ENCODE measurements around the gene CTBP1.
"Not testable (repeated sequence)": the region's sequence is repeated elsewhere in the genome, so short reads cannot be mapped to it uniquely, and the experiment has no call there.

CTBP1 gene

GRCh38 chr4:1237261-1237660 is 11.7 kb downstream of the CTBP1 start:
- not testable (repeated sequence) for DNase-seq

DNA sequence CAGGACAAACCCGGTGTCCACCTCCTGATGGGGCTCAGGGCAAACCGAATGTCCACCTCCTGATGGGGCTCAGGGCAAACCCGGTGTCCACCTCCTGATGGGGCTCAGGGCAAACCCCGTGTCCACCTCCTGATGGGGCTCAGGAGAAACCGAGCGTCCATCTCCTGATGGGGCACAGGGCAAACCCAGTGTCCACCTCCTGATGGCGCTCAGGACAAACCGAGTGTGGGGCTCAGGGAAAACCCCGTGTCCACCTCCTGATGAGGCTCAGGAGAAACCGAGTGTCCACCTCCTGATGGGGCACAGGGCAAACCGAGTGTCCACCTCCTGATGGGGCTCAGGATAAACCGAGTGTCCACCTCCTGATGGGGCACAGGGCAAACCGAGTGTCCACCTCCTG is 12.1 kb downstream of the CTBP1 start:
- not testable (repeated sequence) for DNase-seq

GRCh38 chr4:1236103-1236641 is 12.8 kb downstream of the CTBP1 start:
- DNase-seq = no peak

DNA sequence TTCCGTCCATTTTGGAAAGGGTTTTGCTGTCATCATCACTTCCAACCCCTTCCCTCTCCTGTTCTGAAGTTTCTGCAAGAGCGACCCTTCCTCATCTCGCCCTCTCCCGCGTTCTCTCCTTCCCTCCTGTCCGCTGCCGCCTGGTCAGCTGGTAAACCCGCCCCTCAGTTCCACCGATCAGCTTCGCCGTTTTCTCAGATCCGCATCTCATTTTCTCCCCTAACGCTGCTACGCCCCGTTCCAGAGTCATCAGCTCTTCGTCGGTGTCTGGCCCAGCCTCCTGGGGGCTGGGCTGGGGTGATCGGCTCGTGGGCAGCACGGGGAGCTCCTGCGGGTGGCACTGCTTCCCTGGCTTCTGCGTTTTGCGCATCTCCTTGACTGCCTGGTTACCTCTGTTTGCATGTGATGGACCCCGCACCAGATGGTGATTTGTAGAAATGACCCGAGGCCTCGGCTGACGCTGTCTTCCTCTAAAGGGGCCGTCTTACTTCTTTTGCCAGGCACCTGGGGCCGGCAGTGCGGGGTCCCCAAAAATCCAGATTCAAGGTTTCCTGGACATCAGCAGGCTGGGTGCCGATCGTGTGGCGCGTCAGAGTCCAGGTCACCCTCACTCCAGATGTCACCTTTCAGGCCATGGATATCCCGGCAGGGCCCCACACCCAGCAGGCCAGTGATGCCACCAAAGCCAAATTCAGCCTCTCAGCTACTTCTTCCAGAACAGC is 13.4 kb downstream of the CTBP1 start:
- DNase-seq = no peak

DNA sequence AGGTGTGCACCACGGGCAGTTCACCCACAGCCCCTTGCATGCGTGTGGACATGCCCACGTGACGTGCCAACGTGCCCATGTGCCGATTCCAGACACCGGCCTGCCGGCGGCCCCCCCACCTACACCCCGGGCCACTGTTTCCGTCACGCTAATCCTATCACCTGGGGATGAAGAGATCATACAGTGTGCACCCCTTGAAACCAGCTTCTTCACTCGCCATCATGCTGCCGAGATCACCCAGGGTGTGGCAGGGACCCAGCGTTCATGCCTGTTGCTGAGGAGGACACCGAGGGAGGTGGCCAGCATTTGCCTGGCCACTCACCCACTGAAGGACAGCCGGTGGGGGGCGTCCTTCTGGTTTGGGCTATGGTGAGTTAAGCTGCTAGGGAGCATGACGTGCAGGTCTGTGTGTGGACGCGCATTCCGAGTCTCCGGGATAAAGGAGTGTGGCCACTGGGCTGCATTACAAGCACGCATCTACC is 14.1 kb downstream of the CTBP1 start:
- no peak for DNase-seq

DNA sequence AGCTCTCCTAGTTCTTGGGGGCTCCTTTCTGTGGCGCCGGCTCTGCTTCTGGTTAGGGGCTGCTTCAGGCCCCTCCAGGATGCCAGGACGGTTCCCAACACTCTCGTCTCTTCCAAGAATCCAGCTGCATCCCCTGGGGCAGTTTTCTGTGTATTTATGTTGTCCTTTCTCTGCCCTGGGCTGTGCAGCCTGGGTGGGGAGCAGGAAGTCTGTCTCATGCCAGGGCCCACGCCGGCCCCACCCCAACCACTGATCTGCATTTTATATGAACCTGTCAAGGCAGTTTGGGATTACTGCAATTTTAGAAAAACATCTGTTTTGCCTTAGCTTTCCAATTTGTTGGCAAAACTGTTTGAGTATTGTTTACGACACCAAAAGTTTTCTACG is 14.6 kb downstream of the CTBP1 start:
- no peak for DNase-seq

DNA sequence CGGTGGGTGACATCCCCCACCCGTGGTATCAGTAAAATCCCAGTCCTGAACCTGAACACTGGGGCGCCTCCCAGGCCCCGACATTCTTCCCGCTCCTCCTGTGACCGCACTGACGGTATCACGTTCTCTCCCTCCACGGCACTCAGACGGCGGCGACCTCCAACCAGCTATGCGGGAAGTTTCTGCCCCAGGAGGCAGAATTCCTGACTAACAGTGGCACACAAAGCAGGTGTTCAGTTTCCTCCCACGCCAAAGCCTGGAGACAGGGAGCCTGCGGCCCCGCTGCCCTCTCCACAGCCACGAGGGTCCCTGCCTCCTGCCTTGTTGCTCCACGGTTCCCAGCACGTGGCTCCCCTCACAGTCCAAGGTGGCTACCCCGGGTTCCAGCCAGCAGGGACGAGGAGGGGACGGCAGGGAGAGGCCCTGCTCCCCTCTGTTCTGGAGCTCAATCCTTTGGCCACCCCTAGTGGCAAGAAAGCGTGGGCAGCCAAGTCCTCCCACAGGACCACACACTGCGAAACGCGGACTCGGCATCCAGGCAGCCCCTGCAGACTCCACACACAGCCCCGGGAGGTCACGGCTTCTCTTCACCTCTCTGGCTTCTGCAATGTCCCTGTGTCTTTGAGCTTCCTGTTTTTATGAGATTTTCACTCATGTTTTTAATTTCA is 15.2 kb downstream of the CTBP1 start:
- DNase-seq = no peak

- DNase-seq = no peak
Measured at GRCh38 chr4:1232661-1233621, 16.0 kb downstream of the CTBP1 start.

DNA sequence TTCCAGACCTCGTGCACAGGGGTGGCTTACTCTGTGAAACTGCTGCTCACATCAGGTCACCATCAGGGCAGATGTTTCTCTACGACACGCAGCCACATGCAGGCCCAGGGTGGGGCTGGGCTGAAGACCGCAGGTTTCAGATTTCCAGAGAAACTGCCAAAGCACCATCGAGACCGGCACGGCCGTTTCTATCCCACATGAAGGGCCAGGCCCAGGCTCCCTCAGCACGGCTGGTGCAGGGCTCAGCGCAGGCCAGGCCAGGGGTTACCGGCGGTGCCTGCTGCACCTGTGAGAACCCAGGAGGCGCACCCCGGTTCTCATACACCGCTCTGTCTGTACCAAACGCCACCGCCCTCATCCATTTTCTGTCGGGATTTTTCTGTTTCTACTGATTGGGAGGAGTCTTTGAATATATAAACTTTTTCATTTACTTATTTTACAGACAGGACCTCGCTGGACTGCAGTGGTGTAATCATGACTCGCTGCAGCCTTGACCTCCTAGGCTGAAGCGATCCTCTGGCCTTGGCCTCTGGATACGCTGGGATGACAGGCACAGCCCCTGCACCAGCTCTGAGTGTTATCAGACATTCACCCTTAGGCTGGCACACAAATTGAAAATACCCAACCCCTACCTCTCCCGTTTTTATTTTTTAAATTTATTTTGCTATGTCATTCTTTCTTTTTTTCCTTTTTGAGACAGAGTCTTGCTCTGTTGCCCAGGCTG is 17.1 kb downstream of the CTBP1 start:
- no peak for DNase-seq

DNA sequence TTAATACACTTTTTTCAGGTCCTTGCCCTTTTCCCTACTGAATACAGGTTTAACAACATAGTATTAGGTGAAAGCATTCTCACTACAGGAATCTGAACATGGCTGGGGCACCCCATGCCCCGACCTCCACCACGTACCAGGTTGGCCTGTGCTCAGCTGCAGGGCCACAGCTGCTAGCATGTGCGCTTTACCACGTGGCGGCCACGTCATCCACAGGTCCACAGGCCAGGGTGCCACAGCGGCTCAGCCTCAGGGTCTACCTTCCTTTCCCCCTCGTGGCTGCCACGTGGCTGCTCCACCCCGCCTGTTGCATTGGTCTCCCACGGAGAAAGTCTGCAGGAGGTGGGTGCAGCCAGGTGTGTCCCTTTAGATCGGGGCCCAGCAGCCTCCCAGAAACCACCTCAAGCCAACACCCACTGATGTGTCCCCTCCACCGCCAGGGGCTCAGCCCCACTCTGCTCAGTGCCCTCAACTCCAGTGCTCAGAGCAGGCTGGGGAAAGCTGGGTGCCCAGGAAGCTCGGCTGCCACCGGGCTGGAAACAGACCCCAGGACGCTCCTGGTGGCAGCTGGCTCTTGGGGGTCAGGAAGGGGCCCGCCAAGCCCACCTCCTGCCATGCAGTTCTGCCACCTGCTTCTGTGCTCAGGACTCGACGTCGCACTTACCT is 17.8 kb downstream of the CTBP1 start:
- DNase-seq = no peak

DNA sequence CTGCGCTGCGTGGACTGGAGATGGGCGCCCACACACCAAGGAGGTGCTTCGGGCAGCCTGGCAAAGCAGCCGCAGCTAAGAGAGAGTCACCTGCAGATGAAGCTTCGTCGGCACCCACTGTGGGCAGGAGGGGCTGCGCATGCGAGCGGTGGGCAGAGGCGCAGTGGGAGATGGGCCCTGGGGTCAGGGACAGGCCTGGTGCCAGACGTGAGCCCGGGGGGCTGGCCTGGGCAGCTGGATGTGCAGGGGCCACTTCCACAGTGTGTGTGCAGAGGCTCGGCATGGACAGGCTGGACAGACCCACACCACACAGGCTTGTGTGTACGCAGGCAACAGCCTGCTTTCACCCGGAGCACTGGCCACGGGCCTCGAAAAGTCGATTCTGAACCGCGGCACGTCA is 18.6 kb downstream of the CTBP1 start:
- DNase-seq = no peak

GRCh38 chr4:1229117-1229849 is 19.6 kb downstream of the CTBP1 start:
- no peak for DNase-seq

- no peak for DNase-seq
Measured at GRCh38 chr4:1227816-1228215, 21.1 kb downstream of the CTBP1 start.

- no peak for DNase-seq
Measured at GRCh38 chr4:1226598-1226997, 22.3 kb downstream of the CTBP1 start.

- no peak for DNase-seq
Measured at GRCh38 chr4:1226144-1226481, 22.8 kb downstream of the CTBP1 start.

DNA sequence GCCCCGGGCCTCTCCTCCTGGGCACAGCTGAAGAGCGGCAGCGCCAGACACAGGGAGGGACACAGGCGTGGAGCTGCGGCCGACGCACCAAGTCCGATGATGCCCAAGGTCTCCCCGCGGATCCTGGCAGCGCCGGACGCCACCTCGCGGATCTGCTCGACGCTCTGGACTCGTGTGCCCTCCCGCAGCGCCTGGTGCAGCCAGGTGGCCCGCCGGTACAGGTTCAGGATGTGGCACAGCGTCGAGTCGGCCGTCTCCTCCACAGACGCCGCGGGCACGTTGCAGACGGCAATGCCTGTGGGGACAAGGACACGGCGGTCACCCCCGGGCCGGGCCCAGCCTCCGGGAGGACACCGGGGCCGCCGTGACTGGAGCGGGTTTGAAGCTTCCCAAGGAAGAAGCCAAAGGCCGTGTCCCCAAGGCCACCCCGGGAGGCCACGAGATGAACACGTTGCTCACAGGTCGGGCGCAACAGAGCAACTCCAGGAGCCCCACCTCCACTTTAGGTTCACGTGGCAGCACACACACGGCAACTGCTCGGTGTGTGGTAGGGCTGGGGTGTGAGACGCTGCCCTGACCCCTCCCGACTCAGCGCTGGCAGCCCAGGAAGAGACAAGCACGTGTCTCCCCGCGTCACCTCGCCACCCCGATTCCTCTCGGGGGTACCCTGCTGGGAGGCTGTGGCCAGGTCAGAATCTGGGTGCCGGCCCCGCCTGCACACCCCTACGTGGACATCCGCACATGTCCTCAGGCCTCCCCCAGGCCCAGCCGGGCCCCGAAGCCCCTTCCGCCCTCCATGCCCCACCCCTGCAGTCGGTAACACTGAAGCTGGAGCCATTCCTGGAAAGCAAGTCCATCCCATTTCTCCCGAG is 23.4 kb downstream of the CTBP1 start:
- no peak for DNase-seq

GRCh38 chr4:1223841-1224809 is 24.8 kb downstream of the CTBP1 start:
- no peak for DNase-seq

DNA sequence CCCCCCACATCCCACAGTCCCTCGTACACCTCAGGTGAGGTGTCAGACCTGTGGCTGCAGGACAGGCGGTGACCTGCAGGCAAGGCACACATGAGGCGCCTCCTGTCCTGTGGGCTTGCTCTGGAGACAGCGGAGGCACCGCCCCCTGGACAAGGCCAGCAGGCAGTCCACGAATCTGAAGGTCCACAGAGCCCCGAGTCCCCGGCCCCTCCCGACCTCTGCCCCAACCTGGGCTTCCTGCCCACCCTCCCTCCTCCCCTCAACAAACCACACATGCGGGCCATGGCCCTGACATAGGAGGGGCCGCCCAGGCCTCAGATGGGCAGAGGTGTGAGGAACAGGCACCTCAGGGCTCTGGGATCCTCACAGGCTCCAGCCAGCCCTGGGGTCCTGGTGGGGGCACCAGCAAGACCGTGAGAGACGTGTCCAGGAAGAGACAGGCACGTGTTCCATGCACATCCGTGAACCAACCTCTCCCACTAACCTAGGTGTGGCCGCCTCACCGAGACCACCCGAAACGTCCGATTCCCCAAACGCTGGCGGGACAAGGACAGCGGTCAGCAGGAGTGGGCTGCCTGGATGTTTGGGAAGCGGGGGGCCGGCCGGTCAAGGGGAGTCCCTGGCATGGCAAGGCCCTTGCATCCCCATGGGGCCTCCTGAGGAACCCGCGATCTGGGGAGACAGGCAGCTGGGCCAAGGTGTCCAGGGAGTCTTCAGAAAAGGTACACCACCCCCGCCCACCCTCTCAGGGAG is 25.8 kb downstream of the CTBP1 start:
- no peak for DNase-seq

Measured in activated CD8-positive, alpha-beta memory T cell treated with anti-CD3 and anti-CD28 coated beads, Interleukin-2, amount 50 U/mL, for 48 hours (primary cell).